ENCODE data around the gene MAPK8IP3. TPM values are rescaled to one million over a fixed set of nuclear protein-coding genes. Genes with fewer than 3 reads are reported as not detected.

MAPK8IP3 gene
- total RNA-seq, 1 donor from 2014 or later, result 201 TPM

DNA sequence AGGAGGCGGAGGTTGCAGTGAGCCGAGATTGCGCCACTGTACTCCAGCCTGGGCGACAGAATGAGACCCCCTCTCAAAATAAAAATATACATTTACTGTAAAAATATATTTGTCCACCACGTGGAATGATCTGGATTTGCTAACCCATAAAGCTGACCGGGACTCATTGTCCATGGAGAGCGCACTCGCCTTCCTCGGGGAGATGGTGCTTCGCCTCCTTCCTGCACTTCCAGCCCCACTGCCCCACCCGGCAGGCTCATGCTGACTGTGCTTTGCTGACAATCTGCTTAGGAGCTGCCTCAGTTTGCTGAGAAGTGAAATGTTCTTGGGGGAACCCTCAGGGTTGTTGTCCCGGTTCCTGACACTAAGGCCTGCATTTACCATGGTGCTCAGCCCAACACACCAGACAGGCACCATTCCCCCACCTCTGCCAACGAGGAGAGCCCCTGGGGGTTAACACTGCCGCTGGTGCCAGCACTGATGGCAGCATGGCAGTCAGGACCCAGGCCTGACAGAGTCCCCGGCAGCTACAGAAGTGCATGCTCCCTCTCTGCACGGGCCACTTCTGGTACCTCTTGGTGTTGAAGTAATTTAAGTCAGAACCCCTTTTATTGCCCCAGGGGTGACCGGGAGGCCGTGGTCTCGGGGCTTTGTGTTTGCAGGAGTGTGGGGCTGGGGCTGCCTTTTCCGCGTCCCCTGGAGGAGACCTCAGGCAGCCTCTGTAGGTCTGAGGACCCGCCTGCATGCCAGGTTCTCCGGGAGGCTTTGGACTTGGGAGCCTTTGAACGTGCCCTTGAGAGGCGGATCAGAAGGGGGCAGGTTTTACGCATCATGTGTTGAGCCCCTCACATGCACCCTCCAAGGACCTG is 79.2 kb downstream of the MAPK8IP3 start:
- intact Hi-C loops (cut with micrococcal nuclease), result loop anchor here (5.0 kb wide), 1 partner anchor 187 kb away; the partner anchor contains the start of gene TBL3
- Mint-ChIP-seq H3K27ac (no peak overlapping the region), H3K36me3 (ENCODE audit: low read depth) (peaks cover 23% of the 10 kb centered on the region), H3K9me3 (no peaks in the 10 kb centered on the region), H3K4me1 (peaks cover 24% of the 10 kb centered on the region), H3K4me3 (peak overlapping the region; percentile 24), H3K27me3 (no peaks in the 10 kb centered on the region)
- ChIA-PET CTCF (no interaction called here), POLR2A (no interaction called here)
- TF ChIP-seq, protein P1, sequence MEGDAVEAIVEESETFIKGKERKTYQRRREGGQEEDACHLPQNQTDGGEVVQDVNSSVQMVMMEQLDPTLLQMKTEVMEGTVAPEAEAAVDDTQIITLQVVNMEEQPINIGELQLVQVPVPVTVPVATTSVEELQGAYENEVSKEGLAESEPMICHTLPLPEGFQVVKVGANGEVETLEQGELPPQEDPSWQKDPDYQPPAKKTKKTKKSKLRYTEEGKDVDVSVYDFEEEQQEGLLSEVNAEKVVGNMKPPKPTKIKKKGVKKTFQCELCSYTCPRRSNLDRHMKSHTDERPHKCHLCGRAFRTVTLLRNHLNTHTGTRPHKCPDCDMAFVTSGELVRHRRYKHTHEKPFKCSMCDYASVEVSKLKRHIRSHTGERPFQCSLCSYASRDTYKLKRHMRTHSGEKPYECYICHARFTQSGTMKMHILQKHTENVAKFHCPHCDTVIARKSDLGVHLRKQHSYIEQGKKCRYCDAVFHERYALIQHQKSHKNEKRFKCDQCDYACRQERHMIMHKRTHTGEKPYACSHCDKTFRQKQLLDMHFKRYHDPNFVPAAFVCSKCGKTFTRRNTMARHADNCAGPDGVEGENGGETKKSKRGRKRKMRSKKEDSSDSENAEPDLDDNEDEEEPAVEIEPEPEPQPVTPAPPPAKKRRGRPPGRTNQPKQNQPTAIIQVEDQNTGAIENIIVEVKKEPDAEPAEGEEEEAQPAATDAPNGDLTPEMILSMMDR (IDR thresholded peaks at IDR 0.05), result no peak
- ATAC-seq (ENCODE audit: low read depth), result no peak
- no peak for DNase-seq

- no peak for ATAC-seq (ENCODE audit: low read depth)
- Mint-ChIP-seq H3K4me1 (peaks cover 24% of the 10 kb centered on the region), H3K4me3 (no peak overlapping the region), H3K27me3 (no peaks in the 10 kb centered on the region), H3K9me3 (no peaks in the 10 kb centered on the region), H3K36me3 (ENCODE audit: low read depth) (peaks cover 23% of the 10 kb centered on the region), H3K27ac (no peak overlapping the region)
- no peak for DNase-seq
- TF ChIP-seq, protein P1 (IDR thresholded peaks at IDR 0.05), result no peak
- intact Hi-C loops (cut with micrococcal nuclease), result no loop called here
- ChIA-PET CTCF (no interaction called here), POLR2A (interaction anchor here (0.6 kb wide), 1 partner anchor 50 kb away, joined by 4 read pairs; no protein-coding TSS in a partner anchor)
Measured at GRCh38 chr16:1785846-1786170, 79.8 kb downstream of the MAPK8IP3 start.

GRCh38 chr16:1786242-1787055 is 80.5 kb downstream of the MAPK8IP3 start:
- Mint-ChIP-seq H3K27me3 (no peaks in the 10 kb centered on the region), H3K9me3 (no peaks in the 10 kb centered on the region), H3K4me3 (no peak overlapping the region), H3K36me3 (ENCODE audit: low read depth) (peaks cover 23% of the 10 kb centered on the region), H3K27ac (no peak overlapping the region), H3K4me1 (peaks cover 20% of the 10 kb centered on the region)
- POLR2A ChIA-PET, result interaction anchor here (0.6 kb wide), 1 partner anchor 49 kb away, joined by 4 read pairs; no protein-coding TSS in a partner anchor
- peak; percentile 13 for DNase-seq
- intact Hi-C loops (cut with micrococcal nuclease), result no loop called here
- no peak for ATAC-seq (ENCODE audit: low read depth)
- TF ChIP-seq, protein P1 (IDR thresholded peaks at IDR 0.05), result no peak
- CTCF ChIA-PET, result no interaction called here

DNA sequence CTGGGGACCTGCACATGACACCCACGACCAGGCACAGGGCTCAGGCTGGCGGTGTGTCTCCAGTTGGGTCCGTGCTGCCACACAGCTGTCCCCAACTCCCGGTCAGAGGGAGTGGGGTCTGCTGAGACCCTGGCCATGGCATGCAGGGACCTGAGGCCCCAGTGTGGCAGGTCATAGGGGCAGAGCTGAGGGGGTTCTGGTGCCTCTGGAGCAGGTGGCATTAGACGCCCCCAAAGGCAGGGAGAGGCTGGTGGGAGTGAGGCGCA is 81.0 kb downstream of the MAPK8IP3 start:
- Mint-ChIP-seq H3K27me3 (no peaks in the 10 kb centered on the region), H3K4me3 (no peak overlapping the region), H3K9me3 (no peaks in the 10 kb centered on the region), H3K27ac (no peak overlapping the region), H3K36me3 (ENCODE audit: low read depth) (peaks cover 23% of the 10 kb centered on the region), H3K4me1 (peaks cover 15% of the 10 kb centered on the region)
- intact Hi-C loops (cut with micrococcal nuclease), result no loop called here
- CTCF ChIA-PET, result no interaction called here
- POLR2A ChIA-PET, result no interaction called here
- ATAC-seq (ENCODE audit: low read depth) (no peak), DNase-seq (no peak)
- TF ChIP-seq, protein P1 (IDR thresholded peaks at IDR 0.05), result no peak

Measured in activated B cell treated with CpG ODN at 0.5 μM for 24 hours (primary cell).